GM19372 (cell line): ENCODE measurements around the gene FLRT1.

Experiments
- ATAC-seq: cut with Tn5 transposase; IDR thresholded peaks from one replicate; pipeline ENCODE4 v1.9.1; 2021; ENCODE audit warnings: mild to moderate bottlenecking, low read depth, moderate library complexity; ENCODE audit not compliant: unreplicated experiment

FLRT1 gene, protein sequence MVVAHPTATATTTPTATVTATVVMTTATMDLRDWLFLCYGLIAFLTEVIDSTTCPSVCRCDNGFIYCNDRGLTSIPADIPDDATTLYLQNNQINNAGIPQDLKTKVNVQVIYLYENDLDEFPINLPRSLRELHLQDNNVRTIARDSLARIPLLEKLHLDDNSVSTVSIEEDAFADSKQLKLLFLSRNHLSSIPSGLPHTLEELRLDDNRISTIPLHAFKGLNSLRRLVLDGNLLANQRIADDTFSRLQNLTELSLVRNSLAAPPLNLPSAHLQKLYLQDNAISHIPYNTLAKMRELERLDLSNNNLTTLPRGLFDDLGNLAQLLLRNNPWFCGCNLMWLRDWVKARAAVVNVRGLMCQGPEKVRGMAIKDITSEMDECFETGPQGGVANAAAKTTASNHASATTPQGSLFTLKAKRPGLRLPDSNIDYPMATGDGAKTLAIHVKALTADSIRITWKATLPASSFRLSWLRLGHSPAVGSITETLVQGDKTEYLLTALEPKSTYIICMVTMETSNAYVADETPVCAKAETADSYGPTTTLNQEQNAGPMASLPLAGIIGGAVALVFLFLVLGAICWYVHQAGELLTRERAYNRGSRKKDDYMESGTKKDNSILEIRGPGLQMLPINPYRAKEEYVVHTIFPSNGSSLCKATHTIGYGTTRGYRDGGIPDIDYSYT

DNA sequence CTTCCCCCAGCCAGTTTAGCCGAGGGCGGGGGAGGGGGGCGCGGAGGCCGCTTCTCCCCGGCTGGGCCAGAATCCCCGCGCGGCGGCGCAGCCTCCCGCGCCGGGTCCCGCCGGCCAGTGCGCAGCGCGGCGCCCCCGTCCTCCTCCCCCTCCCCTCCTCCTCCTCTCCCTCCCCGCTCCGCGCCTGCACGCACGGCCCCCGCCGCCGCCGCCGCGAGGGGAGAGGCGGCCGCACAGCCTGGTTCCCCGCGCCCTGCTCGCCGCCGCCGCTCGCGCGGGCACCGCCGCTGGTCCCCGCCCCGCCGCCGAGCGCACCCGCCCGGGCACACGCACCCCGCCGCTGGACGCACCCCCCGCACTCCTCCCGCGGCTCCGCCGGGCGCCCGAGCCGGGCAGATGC is at the start of gene FLRT1:
FLRT1 (plus strand) TSS at position 356 of the 400 bp plus-strand sequence. CDS start 80,337 bp downstream, outside the sequence.
- ATAC-seq = no peak

DNA sequence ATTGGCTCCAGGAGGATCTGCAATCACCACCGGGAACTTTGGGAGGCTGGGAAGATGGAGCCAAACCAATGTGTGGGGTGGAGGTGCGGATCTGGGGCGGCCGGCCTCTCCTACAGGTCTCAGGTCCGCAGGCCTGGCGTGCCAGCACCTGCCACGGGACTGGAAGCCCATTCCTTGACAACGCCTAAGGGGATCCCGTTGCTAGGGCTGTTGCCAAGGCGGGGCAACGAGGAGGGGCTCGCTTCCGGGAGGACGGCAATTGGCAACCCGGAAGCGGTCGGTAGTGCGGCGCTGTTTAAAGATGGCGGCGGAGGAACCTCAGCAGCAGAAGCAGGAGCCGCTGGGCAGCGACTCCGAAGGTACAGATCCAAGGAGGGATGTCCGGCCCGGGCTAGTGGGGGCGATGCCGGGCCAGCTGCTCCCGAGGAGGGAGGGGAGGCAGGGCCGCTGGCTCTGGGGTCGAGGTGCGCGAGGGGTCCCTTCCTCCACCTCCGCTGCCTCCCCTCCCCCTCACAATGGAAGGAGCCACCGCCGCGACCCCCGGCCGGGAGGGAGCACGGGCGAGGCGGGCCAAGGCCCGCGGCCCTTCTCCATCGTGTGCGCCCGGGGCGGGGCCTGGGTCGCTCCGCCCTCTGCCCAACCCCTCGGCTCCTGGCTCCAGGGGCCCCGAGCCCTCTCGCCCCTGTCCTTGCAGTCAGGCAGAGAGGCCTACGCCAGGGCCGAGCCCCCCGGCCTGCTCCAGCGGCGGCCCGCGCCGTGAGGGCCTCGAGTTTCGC is 49.4 kb upstream of the FLRT1 start, which contains the start of gene OTUB1:
OTUB1 (plus strand) TSS at position 283 of the 776 bp plus-strand sequence; CDS start at position 302, 19 bp downstream.
- peak; percentile 79 for ATAC-seq

DNA sequence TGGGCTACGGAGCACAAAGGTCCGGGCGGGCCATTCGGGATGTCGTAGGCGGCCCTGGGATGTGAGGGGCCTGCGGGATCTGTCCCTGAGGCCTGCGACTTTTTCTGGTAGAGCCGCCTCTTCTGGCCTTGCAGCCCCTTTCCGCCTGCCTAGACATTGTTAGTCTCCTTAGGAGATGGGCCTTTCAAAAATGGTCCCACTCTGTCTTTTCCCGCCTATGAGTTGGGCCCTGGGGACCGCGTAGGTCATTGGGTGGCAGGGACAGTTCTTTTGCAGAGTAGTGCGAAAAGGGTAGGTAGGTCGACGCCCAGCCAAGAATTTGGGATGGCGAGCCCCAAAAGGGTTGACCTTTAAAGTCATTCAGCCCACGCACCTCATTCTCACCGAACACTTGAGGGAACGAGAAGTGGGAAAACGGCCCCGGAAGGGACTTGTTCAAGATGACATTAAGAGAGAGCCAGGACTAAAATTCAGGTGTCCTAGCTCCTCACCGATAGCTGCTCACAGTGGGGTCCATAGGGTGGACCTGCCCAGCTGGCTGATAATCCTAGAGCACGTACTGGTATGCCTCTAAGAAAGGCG is 48.7 kb upstream of the FLRT1 start:
- no peak for ATAC-seq

DNA sequence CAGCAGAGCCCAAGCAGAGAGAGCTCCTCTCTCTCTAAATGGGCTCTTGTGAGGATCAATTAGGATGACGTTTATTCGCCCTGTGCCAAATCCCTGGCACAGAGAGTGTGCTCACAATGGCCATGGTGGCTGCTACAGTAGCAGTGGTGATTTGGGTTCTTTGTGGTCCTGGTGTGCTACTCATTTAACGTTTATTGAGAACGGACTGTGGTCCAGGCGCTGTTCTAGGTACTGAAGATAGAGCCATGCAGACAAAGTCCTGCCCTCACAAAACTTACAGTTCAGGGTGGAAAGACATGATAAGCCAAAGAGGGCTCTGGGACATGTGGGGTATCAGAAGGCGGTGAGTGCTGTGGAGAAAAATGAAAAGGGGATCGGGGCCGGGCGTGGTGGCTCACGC is 44.2 kb upstream of the FLRT1 start:
- ATAC-seq = no peak

DNA sequence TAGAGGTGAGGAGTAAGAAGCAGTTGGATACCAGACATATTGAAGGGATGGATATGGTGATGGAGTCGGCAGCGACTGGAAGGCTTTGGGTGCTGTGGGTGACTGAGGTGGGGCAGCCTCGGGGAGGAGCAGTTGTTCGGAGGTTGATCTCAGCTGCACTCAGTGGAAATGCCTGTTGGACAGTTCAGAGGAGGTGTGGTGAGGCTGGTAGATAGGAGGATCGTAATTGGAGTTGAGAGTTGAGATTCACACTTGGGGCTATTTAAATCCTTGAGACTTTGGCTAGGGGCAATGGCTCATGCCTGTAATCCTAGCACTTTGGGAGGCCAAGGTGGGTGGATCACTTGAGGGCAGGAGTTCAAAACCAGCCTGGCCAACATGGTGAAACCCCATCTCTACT is 42.6 kb upstream of the FLRT1 start:
- no peak for ATAC-seq

DNA sequence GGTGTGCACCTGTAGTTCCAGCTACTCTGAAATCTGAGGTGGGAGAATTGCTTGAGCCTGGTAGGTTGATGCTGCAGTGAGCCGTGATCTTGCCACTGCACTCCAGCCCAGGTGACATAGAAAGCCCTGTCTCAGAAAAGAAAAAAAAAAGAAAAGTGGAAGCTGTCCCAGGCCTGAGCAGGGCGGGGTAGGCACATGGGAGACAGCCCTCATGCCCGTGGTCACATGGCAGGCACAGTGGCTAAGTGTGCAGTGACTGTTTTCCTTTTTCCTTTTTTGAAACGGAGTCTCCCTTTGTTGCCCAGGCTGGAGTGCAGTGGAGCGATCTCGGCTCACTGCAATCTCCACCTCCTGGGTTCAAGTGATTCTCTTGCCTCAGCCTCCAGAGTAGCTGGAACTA is 41.7 kb upstream of the FLRT1 start:
- ATAC-seq = no peak

DNA sequence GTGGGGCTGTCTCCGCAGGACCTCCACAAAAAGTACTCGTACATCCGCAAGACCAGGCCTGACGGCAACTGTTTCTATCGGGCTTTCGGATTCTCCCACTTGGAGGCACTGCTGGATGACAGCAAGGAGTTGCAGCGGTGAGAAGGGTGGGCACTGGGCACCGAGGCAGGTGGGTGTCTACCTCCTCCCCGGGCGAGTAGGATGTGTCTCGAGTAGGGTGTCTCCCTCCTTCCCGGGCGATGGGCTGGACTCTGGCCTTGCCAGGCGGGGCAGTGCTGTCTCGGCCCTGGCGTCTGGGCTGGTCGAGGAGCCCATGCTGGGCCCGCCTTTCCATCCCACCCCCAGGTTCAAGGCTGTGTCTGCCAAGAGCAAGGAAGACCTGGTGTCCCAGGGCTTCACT is 39.2 kb upstream of the FLRT1 start:
- ATAC-seq = no peak

DNA sequence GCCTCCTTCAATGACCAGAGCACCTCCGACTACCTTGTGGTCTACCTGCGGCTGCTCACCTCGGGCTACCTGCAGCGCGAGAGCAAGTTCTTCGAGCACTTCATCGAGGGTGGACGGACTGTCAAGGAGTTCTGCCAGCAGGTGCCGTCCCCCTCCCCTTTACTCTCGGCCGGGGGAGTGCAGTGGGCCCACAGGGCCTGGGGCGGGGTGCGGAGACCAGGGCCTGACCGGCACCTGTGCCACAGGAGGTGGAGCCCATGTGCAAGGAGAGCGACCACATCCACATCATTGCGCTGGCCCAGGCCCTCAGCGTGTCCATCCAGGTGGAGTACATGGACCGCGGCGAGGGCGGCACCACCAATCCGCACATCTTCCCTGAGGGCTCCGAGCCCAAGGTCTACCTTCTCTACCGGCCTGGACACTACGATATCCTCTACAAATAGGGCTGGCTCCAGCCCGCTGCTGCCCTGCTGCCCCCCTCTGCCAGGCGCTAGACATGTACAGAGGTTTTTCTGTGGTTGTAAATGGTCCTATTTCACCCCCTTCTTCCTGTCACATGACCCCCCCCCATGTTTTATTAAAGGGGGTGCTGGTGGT is 38.5 kb upstream of the FLRT1 start:
- no peak for ATAC-seq

DNA sequence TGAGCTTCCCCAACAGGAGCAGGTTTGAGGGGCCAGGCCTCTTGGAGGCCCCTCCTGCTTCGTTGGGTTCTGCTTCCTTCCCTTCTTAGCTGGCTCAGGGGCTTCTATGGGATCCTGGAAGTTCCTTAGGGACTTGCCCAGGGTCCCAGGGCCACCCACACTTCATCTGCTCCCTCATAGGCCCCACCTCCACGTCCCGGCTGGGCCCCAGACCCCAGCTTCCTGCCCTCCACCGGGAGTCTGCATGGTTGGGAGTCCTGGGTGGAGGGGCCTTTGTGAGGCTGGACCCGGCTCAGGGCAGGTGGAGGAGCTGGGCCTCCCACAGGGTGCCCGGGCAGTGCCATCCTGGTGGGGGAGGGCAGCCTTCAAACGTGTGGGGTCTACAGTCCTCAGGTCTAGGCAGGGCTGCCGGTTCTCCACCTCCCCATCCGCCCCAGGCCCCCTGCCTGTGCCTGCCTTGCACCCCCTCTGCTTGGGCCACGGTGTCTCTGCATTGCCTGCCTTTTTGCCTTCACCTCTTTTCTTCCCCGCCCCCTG is 37.9 kb upstream of the FLRT1 start:
- ATAC-seq = no peak

DNA sequence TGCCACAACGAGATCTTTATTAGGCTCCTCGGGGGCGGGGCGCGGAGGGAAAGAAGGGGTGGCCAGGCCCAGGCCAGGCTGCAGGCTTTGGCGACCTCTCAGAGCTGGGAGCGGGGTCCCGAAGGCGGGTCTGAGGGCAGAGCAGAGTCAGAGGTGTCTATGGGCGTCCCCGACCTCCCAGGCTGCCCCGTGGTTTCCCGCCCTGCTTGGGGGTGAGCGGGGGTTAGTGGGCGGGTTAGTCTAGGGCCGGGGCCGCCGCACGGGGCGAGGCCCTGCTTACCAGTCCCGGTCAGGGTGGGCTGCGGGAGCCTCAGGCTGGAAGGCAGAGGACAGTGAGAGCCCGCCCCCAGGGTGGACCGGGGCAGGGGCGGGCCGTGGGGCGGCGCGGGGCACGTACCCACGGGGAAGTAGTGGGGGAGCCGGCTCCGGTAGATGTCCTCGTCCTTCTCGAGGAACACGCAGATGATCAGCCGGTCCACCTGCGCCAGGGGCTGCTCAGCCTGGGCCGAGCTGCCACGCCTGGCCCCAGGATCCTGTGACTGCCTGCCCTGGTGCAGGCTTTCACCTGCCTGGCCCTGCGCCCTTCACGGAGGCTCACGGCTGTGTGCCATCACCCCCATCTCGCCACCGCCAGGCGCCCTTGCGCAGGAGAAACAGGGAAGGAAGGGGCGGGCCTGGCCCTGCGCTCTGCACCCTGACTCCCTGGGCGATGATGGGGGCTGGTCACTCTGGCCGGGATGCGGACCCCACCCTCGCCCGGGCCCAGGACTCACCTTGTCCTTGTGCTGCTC is 37.0 kb upstream of the FLRT1 start:
- no peak for ATAC-seq

DNA sequence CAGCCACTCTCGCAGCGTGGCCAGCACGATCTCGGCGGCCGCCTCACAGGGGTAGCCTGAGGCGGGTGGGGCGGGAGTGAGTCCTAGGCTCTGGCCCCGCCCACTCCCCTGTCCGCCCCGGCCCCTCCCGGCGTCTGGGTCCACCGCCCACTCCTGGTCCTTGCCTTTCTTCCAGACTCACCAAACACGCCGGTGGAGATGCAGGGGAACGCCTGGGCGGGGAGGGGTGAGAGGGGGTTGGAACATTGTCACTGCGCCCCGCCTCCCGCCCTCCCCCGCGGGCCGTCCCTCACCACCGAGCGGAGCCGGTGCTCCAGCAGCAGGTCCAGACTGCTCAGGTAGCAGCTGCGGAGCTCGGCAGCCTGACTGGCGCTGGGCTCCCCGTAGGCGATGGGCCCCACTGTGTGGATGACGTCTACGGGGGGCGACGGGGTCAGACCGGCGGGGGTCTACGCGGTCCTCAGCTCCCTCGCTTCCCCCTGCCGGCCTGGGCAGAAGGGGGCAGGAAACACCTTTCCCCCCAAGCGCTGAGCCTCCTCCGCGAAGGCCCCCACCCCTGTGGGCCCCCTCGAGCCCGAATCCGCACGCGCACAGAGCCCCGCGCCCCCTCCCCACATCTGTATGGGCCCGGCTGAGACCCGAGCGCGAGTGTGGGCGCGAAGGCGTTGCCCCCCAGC is 36.2 kb upstream of the FLRT1 start:
- ATAC-seq = no peak

DNA sequence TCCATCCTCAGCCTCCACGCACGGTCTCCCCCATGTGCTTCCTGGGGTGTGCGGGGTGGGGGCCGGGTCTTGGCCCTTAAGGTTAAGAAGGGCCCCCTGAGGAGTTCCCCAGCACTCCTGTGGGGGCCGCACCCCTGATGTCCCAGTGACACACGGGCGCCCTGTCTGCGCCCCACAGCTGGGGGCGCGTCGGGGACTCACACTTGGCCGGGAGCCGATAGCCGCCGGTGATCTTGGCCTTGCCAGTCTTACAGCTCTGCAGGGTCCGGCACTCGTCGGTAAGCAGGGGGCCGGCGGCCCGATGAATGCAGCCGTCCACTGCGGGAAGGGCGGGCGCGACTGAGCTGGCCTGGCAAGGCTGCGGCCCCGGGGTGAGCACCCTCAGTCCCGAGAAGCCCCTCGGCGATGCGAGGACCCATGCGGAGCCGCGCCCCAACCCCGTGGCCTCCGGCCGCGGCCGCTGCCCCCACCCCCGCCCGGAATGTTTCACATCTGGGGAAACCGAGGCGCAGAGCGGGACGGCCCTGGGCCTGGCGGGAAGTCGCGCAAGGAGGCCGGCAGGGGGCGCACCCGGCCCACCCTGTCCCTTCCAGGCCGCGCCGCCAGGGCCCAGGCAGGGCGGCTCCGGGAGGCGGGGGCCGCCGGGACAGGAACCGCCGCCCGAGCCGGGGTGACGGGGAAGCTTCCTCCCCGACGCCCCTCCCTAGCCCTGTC is 35.5 kb upstream of the FLRT1 start:
- ATAC-seq = peak; percentile 54

DNA sequence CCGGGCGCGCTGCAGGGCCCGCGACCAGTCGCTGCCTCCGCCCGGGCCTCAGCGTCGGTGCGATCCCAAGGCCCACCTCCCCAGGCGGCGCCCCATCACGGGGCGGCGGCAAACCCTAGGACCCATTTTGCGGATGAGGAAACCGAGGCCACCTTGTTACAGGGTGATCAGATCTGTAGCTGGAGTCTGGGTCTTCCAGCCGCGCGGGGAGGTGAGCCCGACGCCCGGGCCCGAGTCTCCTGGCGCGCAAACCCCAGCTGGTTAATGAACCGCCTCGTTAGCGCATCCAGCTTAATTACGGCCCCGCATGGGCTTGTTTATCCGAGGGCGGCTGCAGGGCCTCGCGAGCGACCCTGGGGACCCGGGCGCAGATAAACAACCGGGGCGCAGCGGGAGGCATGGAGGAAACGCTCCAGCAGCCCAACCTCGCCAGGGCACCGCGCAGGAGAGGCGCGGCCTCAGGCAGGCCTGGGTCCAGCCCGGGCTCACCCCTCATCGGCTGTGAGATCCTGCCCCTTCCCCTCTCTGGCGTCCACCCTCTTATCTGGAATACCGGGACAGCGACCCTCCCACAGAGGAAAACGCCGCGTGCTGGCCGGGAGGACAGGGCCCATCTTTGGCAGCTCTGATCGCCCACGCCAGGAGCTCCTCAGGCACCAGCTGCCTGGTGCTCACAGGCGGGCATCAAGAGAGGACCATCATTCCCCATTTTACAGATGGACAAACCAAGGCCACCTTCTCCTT is 34.8 kb upstream of the FLRT1 start:
- no peak for ATAC-seq

DNA sequence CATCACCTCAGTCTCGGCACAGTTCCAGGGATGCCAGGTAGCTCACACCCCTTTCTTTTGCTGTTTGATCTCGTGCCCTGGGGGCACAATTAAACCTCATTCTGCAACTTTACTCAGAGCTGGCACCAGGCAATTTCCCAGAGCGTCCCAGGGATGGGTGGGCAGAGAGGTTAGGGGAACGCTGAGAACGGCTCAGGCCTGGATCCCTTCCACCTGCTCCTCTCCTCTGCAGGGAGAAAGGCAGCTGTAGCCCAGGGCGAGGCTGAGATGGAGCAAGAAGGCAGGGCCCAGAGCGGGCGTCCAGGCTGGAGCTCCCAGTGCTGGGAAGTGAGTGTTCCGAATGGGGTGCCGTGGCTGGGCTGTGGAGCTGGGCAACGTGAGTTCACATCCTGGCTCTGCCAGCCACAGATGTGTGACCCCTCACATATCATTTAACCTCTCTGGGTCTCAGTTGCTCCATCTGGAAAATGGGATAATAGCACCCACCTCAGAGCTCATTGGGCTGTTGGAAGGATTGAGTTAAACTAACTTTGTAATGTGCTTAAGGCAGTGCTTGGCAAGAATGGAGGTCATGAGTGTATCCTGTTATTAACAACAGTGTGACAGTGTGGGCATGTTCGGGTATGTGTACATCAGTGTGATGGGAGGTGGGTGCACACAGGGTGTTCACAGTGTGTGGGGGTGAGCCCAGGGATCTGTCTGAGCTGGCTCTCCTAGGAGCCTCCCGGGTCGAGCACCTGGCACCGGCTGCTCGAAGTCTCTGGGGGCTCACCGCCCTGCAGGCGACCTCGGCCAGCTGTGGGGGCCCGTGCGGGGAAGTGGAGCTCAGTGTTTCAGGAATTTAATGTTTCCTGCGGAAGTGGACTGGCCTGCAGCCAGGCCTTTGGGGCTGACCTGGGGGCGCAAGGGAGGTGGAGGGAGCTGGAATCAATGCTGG is 34.0 kb upstream of the FLRT1 start:
- no peak for ATAC-seq

DNA sequence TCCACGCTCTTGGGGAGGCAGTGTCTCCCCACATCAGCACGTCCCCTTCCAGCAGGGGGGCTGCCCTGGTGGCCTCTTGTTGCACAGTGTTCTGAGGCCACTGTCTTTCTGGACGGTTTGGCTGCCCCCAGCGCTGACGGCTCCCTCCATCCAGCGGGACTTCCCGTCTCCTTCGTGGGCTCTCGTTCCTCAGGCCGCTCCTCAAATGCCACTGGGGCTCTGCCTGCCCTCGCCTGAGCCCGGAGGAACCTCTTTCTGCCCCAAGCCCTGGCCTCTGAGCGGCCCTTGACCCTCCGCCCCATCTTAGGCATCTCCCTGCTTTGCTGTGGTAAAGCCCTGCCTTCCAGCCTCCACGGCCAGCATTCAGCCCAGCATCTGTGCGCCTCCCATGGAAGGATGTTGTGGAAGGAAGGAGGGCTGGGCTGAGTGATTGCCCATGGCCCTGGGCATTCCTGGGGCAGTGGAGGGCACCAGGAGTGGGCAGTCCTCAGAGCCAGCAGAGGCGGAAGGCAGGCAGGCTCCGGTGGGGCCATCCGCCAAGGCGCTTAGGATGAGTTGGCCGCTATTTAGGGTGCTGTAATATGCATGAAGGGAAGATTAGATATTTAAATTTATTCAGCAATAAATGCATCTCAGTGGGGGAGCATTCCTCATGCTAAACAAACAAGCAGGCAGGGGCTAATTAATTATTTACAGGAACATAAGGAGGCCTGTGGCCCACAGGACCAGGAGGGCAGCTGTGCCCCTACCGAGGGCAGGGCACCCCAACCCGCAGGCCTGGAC is 31.7 kb upstream of the FLRT1 start:
- ATAC-seq = no peak

DNA sequence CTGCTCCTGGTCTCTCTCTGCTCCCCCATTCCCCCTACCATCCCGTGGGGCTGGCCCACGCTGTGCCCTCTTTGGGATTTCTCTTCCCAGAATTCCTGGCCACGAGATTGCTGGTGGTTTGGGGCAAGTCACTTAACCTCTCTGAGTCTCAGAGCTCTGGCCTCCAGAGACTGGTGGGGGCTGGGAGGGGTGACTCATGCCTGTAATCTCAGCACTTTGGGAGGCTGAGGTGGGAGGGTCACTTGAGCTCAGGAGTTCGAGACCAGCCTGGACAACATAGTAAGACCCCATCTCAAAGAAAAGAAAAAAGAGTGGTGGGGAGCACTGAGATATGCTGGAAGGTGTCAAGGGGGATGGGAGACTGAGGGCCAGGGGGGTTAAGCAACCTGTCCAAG is 31.1 kb upstream of the FLRT1 start:
- ATAC-seq = no peak
